Spleen (tissue), 11 donors: ENCODE results near the gene SLC37A3. TPM values are rescaled to one million over a fixed set of nuclear protein-coding genes. Genes with fewer than 3 reads are reported as not detected.

Experiments used
- DNase-seq: peaks from one replicate; pipeline ENCODE4 v3.0.0-alpha.2; 2020
- H3K27ac ChIP-seq, 8 donors: fragments of 200-600 bp; sonication (generic) in 7 of 8; 1 replicate in 4 of 8; 2 replicates in 4 of 8; pipeline versions ENCODE4 v1.5.0 to v1.8.0; 2016 to 2021; ENCODE audit warnings: inconsistent platforms in 4 of 8, mild to moderate bottlenecking in 4 of 8, moderate library complexity in 1 of 8
- H3K27me3 ChIP-seq, 7 donors: fragments of 200-600 bp; sonication (generic) in 6 of 7; replicated peaks in 1 of 7; 1 replicate in 4 of 7; 2 replicates in 3 of 7; pipeline versions ENCODE4 v1.5.0 to v1.8.0; 2016 to 2021; ENCODE audit warnings: inconsistent platforms in 3 of 7, mild to moderate bottlenecking in 1 of 7
- H3K36me3 ChIP-seq, 6 donors: fragments of 200-600 bp; sonication (generic) in 5 of 6; 1 replicate in 4 of 6; 2 replicates in 2 of 6; pipeline versions ENCODE4 v1.5.0 to v1.8.0; 2016 to 2021; ENCODE audit warnings: inconsistent platforms in 2 of 6
- H3K4me1 ChIP-seq, 6 donors: fragments of 200-600 bp; sonication (generic) in 5 of 6; 1 replicate in 3 of 6; 2 replicates in 3 of 6; pipeline versions ENCODE4 v1.5.0 to v1.8.0; 2016 to 2021; ENCODE audit warnings: inconsistent platforms in 3 of 6
- H3K4me3 ChIP-seq, 8 donors: fragments of 200-600 bp; sonication (generic) in 7 of 8; 1 replicate in 4 of 8; 2 replicates in 4 of 8; pipeline versions ENCODE4 v1.5.0 to v1.8.0; 2016 to 2021; ENCODE audit warnings: inconsistent platforms in 4 of 8, mild to moderate bottlenecking in 4 of 8, moderate library complexity in 2 of 8
- H3K9me3 ChIP-seq, 8 donors: fragments of 200-600 bp; sonication (generic) in 7 of 8; 1 replicate in 4 of 8; 2 replicates in 4 of 8; pipeline versions ENCODE4 v1.5.0 to v1.8.0; 2016 to 2021; ENCODE audit warnings: inconsistent platforms in 4 of 8
- CTCF ChIP-seq, 11 experiments: fragments of 200-600 bp in 7 of 11; fragments of 450-650 bp in 4 of 11; sonication (generic) in 4 of 11; IDR thresholded peaks in 8 of 11; conservative IDR thresholded peaks in 3 of 11; 1 replicate in 7 of 11; 2 replicates in 4 of 11; pipeline versions ENCODE4 v1.4.0 to v1.8.0; 2016 to 2021; ENCODE audit warnings: antibody characterized with exemption in 11 of 11, inconsistent platforms in 4 of 11, mild to moderate bottlenecking in 1 of 11
- POLR2A ChIP-seq, 3 donors: fragments of 450-650 bp; IDR thresholded peaks; one replicate each; pipeline ENCODE4 v1.5.1; 2017; ENCODE audit warnings: antibody characterized with exemption in 3 of 3, mild to moderate bottlenecking in 1 of 3
- POLR2AphosphoS5 ChIP-seq, 3 donors: sonication (generic); formaldehyde crosslinking; IDR thresholded peaks; one replicate each; pipeline ENCODE4 v1.5.1; 2017; ENCODE audit warnings: antibody characterized with exemption in 3 of 3
- WGBS, 5 donors: extraction: QIAGEN DNeasy Blood & Tissue Kit in 3 of 5; methylation state at CpG; one replicate each; pipeline versions ENCODE4 v1.1.5 to v1.1.7; 2013 to 2018; 5-methylcytosine and 5-hydroxymethylcytosine counted together
- intact Hi-C: fragments of 100-400 bp; cut with DNase I; formaldehyde crosslinking; loops from one replicate; pipeline ENCODE4 v1.15.0; 2023; ENCODE audit warnings: low total_unique reads
- polyA plus RNA-seq, 3 donors: library from polyadenylated mRNA; stranded (reverse); fragments of 200-250 nt; gene quantifications; one replicate each; pipeline ENCODE4 v1.2.1, GENCODE V29; 2013
- total RNA-seq, 7 donors: library from RNA; depleted of rRNA in 3 of 7; stranded (reverse); fragments of >200 nt in 3 of 7; fragmentation: NEBNext Ultra II Directional in 4 of 7; extraction: Animal tissue kit (Norgen Biotek cat#: 25700) in 4 of 7; gene quantifications; one replicate each; pipeline versions ENCODE4 v1.1.0 to v1.2.1, GENCODE V29; 2016 to 2021
- donor health status: healthy with polysubstance abuse.
- donor health status: DM: no; HTN: no; CAD: no; lungs with moderate emphysema.
- donor health status: DM: no; HTN: no; CAD: no.
- donor health status: Bipolar disorder and iron deficiency.
- donor health status: healthy.
- donor health status: DM: no; HTN: no; CAD: no.
- donor health status: DM: yes; HTN: yes; CAD: no.

The SLC37A3 gene
- total and polyA plus RNA-seq, 10 donors, result 8.0 to 71.9 (median 37.8) TPM

- Histone ChIP-seq H3K9me3 (peaks cover 0 to 18% (median 9%) of the 10 kb centered on the region in 8 donors), H3K27ac (no peak overlapping the region), H3K36me3 (no peaks in the 10 kb centered on the region), H3K27me3 (no peaks in the 10 kb centered on the region), H3K4me3 (no peak overlapping the region), H3K4me1 (peaks cover 0 to 53% (median 10%) of the 10 kb centered on the region in 6 donors)
- DNase-seq, result no peak
- WGBS, 5 donors, result 86 to 99% (median 87%) methylated on average over 3 of the region's 3 CpGs
- TF ChIP-seq CTCF (IDR thresholded peaks at IDR 0.05 in 8 of 11, conservative IDR thresholded peaks at IDR 0.05 in 3 of 11) (no peak), POLR2A (IDR thresholded peaks at IDR 0.05) (no peak), POLR2AphosphoS5 (IDR thresholded peaks at IDR 0.05) (no peak)
- intact Hi-C loops, result no loop called here
These were observed 90.3 kb downstream of the SLC37A3 start for GRCh38 chr7:140308060-140308459.

GRCh38 chr7:140304191-140304799 lies 94.0 kb downstream of the SLC37A3 start:
- Histone ChIP-seq H3K9me3 (no peaks in the 10 kb centered on the region), H3K27me3 (no peaks in the 10 kb centered on the region), H3K36me3 (no peaks in the 10 kb centered on the region), H3K4me3 (no peak overlapping the region), H3K4me1 (peaks cover 0 to 37% (median 10%) of the 10 kb centered on the region in 6 donors), H3K27ac (peak overlapping the region in 6 of 8 donors; percentile 21 to 85 (median 60))
- DNase-seq, result no peak
- intact Hi-C loops, result no loop called here
- WGBS, 5 donors, result 64 to 83% (median 74%) methylated on average over 3 of the region's 3 CpGs
- TF ChIP-seq CTCF (IDR thresholded peaks at IDR 0.05 in 8 of 11, conservative IDR thresholded peaks at IDR 0.05 in 3 of 11) (peak in 9 of 11 experiments; percentile 13 to 60 (median 41)), POLR2AphosphoS5 (IDR thresholded peaks at IDR 0.05) (no peak)

- TF ChIP-seq CTCF (IDR thresholded peaks at IDR 0.05 in 8 of 11, conservative IDR thresholded peaks at IDR 0.05 in 3 of 11) (no peak), POLR2AphosphoS5 (IDR thresholded peaks at IDR 0.05) (no peak), POLR2A (IDR thresholded peaks at IDR 0.05) (no peak)
These were observed 97.8 kb downstream of the SLC37A3 start for GRCh38 chr7:140300243-140301136.

GRCh38 chr7:140298213-140298612 lies 100.1 kb downstream of the SLC37A3 start:
- no peak overlapping the region for H3K27ac ChIP-seq
- peaks cover 0 to 11% (median 0%) of the 10 kb centered on the region in 6 donors for H3K4me1 ChIP-seq
- no peak overlapping the region for H3K4me3 ChIP-seq
- H3K36me3 ChIP-seq, result no peaks in the 10 kb centered on the region
- H3K27me3 ChIP-seq, result no peaks in the 10 kb centered on the region
- 83 to 93% (median 89%) methylated on average over 2 of the region's 2 CpGs for WGBS, 5 donors
- intact Hi-C loops, result no loop called here
- DNase-seq, result no peak
- TF ChIP-seq POLR2A (IDR thresholded peaks at IDR 0.05) (no peak), CTCF (IDR thresholded peaks at IDR 0.05 in 8 of 11, conservative IDR thresholded peaks at IDR 0.05 in 3 of 11) (no peak), POLR2AphosphoS5 (IDR thresholded peaks at IDR 0.05) (no peak)
- no peaks in the 10 kb centered on the region for H3K9me3 ChIP-seq

More at GRCh38 chr7:140300243-140301136, 97.8 kb downstream of the SLC37A3 start:
- Histone ChIP-seq H3K4me1 (peaks cover 0 to 26% (median 10%) of the 10 kb centered on the region in 6 donors), H3K4me3 (no peak overlapping the region), H3K9me3 (no peaks in the 10 kb centered on the region), H3K36me3 (no peaks in the 10 kb centered on the region), H3K27ac (no peak overlapping the region), H3K27me3 (no peaks in the 10 kb centered on the region)
- 71 to 84% (median 80%) methylated on average over 10 to 13 of the region's 13 CpGs for WGBS, 5 donors
- intact Hi-C loops, result no loop called here
- no peak for DNase-seq
